Astrocyte (in vitro differentiated cells and primary cell): ENCODE data around the gene IL2. TPM values are rescaled to one million over a fixed set of nuclear protein-coding genes. Genes with fewer than 3 reads are reported as not detected.

ENCODE experiments used
- DNase-seq: peaks from one replicate; pipeline ENCODE4 v3.0.0-alpha.2; 2010; ENCODE audit warnings: low read depth
- FAIRE-seq: peaks from 2 replicates; lab custom pipeline; 2011; peaks lifted over from hg19 to GRCh38; lab: Jason Lieb, UNC
- H2AFZ ChIP-seq: 2 replicates; pipeline ENCODE4 v1.6.0; 2012; ENCODE audit warnings: low read depth, low read length, inconsistent platforms
- H3K27ac ChIP-seq: 2 replicates; pipeline ENCODE4 v1.5.1; 2011; ENCODE audit warnings: low read depth, low read length, inconsistent platforms
- H3K27me3 ChIP-seq: 2 replicates; pipeline ENCODE4 v1.6.0; 2011; ENCODE audit warnings: low read length, inconsistent platforms; ENCODE audit not compliant: insufficient read depth
- H3K36me3 ChIP-seq: 2 replicates; pipeline ENCODE4 v1.5.1; 2011; ENCODE audit warnings: low read length, inconsistent platforms; ENCODE audit not compliant: insufficient read depth
- H3K4me1 ChIP-seq: 2 replicates; pipeline ENCODE4 v1.5.1; 2011; ENCODE audit warnings: low read length, inconsistent platforms; ENCODE audit not compliant: insufficient read depth
- H3K4me2 ChIP-seq: 2 replicates; pipeline ENCODE4 v1.6.0; 2012; ENCODE audit warnings: low read length, inconsistent platforms
- H3K4me3 ChIP-seq: 2 replicates; pipeline ENCODE4 v1.5.1; 2011; ENCODE audit warnings: low read depth, mild to moderate bottlenecking, low read length, inconsistent platforms; ENCODE audit not compliant: insufficient read depth
- H3K79me2 ChIP-seq: 2 replicates; pipeline ENCODE4 v1.6.0; 2012; ENCODE audit warnings: mild to moderate bottlenecking, low read length, inconsistent platforms; ENCODE audit not compliant: insufficient read depth
- H3K9ac ChIP-seq: 2 replicates; pipeline ENCODE4 v1.6.0; 2012; ENCODE audit warnings: mild to moderate bottlenecking, low read length, inconsistent platforms
- H3K9me3 ChIP-seq: 2 replicates; pipeline ENCODE4 v1.5.1; 2012; ENCODE audit warnings: low read depth, mild to moderate bottlenecking, low read length, inconsistent platforms; ENCODE audit not compliant: insufficient read depth
- H4K20me1 ChIP-seq: 2 replicates; pipeline ENCODE4 v1.6.0; 2012; ENCODE audit warnings: low read length, inconsistent platforms; ENCODE audit not compliant: insufficient read depth
- H3K27ac Mint-ChIP-seq: one replicate; pipeline ENCODE4 v1.8.0; 2021; ENCODE audit warnings: mild to moderate bottlenecking, mixed read lengths; ENCODE audit not compliant: unreplicated experiment
- H3K27me3 Mint-ChIP-seq: one replicate; pipeline ENCODE4 v1.8.0; 2021; ENCODE audit warnings: low read depth, mixed read lengths; ENCODE audit not compliant: unreplicated experiment
- H3K36me3 Mint-ChIP-seq: one replicate; pipeline ENCODE4 v1.8.0; 2021; ENCODE audit warnings: low read depth, mixed read lengths; ENCODE audit not compliant: unreplicated experiment
- H3K4me1 Mint-ChIP-seq: one replicate; pipeline ENCODE4 v1.8.0; 2021; ENCODE audit warnings: low read depth, mixed read lengths; ENCODE audit not compliant: unreplicated experiment
- H3K4me3 Mint-ChIP-seq: one replicate; pipeline ENCODE4 v1.8.0; 2021; ENCODE audit warnings: mild to moderate bottlenecking, moderate library complexity, mixed read lengths; ENCODE audit not compliant: unreplicated experiment
- H3K9me3 Mint-ChIP-seq: one replicate; pipeline ENCODE4 v1.8.0; 2021; ENCODE audit warnings: mild to moderate bottlenecking, mixed read lengths; ENCODE audit not compliant: unreplicated experiment
- EZH2 ChIP-seq: IDR thresholded peaks from 2 replicates; pipeline ENCODE4 v1.6.1; 2012; ENCODE audit warnings: mild to moderate bottlenecking, low read length, inconsistent platforms; ENCODE audit not compliant: insufficient read depth
- total RNA-seq: library from RNA; stranded (reverse); gene quantifications from 2 replicates; pipeline ENCODE4 v1.2.1, GENCODE V29; 2021
- TF ChIP-seq, protein P1 (sequence below): IDR thresholded peaks from 2 replicates; pipeline ENCODE4 v1.5.1; 2011; ENCODE audit warnings: low read depth, mild to moderate bottlenecking, inconsistent platforms, low read length, moderate library complexity; ENCODE audit not compliant: insufficient read depth

The IL2 gene
- total RNA-seq, 1 donor from 2014 or later, result not detected

DNA sequence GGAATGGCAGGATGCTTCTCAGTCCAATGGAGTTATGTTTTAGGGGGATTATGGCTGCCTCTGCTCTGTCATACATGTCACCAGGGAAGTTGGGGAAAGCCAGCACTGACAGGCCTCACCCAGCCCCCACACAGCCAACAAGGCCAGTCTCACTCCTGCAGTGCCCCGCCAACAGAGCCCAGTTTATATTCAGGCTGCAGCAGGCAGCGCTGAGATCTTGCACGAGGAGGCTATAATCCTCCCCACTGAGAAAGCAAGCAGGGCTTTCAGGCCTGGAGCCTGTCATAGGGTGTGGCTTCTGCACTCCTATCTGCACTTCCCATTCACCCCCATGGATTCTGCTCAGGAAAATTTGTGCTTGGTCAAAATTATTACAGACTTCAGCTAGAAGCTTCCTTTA is 52.7 kb downstream of the IL2 start:
- TF ChIP-seq, protein P1, sequence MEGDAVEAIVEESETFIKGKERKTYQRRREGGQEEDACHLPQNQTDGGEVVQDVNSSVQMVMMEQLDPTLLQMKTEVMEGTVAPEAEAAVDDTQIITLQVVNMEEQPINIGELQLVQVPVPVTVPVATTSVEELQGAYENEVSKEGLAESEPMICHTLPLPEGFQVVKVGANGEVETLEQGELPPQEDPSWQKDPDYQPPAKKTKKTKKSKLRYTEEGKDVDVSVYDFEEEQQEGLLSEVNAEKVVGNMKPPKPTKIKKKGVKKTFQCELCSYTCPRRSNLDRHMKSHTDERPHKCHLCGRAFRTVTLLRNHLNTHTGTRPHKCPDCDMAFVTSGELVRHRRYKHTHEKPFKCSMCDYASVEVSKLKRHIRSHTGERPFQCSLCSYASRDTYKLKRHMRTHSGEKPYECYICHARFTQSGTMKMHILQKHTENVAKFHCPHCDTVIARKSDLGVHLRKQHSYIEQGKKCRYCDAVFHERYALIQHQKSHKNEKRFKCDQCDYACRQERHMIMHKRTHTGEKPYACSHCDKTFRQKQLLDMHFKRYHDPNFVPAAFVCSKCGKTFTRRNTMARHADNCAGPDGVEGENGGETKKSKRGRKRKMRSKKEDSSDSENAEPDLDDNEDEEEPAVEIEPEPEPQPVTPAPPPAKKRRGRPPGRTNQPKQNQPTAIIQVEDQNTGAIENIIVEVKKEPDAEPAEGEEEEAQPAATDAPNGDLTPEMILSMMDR, result no peak
- TF ChIP-seq EZH2, result no peak
- no peak overlapping the region for H3K27ac Mint-ChIP-seq
- Histone ChIP-seq H2AFZ (no peak overlapping the region), H3K4me2 (no peak overlapping the region), H4K20me1 (no peaks in the 10 kb centered on the region), H3K27ac (no peak overlapping the region), H3K27me3 (peaks cover 2% of the 10 kb centered on the region), H3K79me2 (no peaks in the 10 kb centered on the region), H3K4me3 (no peak overlapping the region), H3K4me1 (no peaks in the 10 kb centered on the region), H3K9ac (no peak overlapping the region), H3K36me3 (no peaks in the 10 kb centered on the region), H3K9me3 (no peaks in the 10 kb centered on the region)
- no peak overlapping the region for H3K4me3 Mint-ChIP-seq
- no peaks in the 10 kb centered on the region for H3K9me3 Mint-ChIP-seq
- FAIRE-seq (no peak), DNase-seq (no peak)
- H3K36me3 Mint-ChIP-seq, result no peaks in the 10 kb centered on the region
- H3K27me3 Mint-ChIP-seq, result no peaks in the 10 kb centered on the region
- no peaks in the 10 kb centered on the region for H3K4me1 Mint-ChIP-seq

Other genes starting within 250 kb of the IL2 start
- not detected in 2 replicates for gene ADAD1, start 77.7 kb downstream of the IL2 start, total RNA-seq
- not detected in 2 replicates for gene IL21, start 164.3 kb upstream of the IL2 start, total RNA-seq